ENCODE data around the gene TIMM50.

TIMM50 gene

DNA sequence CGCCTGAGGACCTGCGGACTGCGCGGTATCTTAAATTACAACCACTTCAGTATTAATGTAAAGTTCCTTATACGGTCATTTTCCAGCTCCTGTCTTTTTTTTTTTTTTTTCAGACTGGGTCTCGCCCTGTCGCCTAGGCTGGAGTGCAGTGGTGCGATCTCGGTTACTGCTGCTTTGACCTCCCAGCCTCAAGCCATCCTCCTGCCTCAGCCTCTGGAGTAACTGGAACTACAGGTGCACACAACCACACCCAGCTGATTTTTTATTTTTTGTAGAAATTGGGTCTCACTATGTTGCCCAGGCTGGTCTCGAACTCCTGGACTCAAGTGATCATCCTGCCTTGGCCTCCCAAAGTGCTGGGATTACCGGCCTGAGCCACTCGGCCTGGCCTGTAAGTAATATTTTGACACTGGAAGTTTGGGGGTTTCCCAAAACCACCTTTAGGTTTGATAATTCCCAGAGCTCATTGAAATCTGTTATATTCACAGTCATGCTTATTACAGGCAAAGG lies 52.4 kb downstream of the TIMM50 start:
- DNase-seq (ENCODE audit: low read depth), result no peak

DNA sequence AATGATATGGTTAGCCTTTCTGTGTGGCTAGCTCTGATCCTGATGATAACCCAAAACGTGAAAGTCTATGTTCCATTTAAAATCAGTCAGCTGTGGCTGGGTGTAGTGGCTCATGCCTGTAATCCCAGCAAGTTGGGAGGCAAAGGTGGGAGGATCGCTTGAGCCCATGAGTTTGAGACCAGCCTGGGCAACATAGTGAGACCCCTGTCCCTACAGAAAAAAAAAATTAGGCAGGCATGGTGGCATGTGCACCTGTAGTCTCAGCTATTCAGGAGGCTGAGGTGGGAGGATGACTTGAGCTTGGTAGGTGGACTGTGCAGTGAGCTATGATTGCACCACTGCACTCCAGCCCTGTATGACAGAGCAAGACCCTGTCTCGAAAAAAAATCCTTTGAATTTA lies 53.2 kb downstream of the TIMM50 start:
- no peak for DNase-seq (ENCODE audit: low read depth)

DNA sequence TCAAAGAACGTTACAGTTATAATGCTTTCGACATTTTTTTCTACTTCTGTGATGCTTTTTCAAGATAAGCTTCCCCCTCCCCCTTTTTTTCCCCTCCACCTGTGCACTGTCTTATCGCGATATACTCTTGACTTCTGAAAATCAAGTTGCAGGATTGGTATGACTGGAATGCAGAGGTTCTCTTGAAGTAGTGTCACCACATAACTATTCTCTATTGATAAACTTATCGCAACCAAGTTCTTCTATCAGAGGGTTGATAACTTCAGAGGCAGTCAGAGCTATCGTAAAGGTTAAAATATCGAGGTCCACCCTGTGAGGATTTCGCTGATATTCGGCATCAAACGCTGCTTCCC lies 58.5 kb downstream of the TIMM50 start:
- DNase-seq (ENCODE audit: low read depth), result no peak

DNA sequence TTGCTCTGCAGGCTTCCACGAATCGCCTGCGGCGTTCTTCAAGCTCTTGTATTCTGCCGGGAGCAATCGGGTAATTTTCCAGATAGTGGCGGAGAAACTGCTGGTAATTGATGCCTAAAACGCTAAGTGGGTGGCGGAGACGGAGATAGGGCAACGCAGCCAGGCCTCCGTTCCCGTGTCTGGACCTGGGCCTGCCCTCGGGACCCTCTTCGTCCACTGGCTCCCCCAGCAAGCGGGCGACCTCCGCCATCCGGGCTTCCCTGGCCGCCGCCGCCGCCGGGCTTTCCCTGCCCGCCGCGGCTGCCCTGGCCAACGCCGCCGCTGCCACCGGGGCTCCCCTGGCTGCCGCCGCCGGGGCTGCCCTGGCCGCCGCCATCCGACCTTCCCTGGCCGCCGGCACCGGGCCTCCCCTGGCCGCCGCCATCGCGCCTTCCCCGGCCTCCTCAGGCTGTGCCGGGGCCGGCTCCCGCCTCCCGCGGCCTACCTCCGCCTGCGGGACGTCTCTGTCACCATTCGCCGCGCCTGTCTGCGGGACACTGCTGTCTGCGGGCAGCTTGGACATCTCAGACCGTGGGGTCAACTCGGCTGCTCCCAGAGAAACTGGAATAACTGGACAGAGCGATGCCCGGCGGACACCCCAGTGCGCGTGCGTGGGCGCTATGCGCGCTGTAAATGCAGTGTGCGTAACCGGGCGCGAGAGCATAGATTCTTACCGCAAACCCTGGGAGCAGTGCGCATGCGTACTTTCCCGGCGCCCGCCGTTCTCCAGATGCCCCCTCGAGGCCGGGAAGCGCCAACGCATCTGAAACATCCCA lies 59.1 kb downstream of the TIMM50 start, which contains the start of gene EID2:
Gene EID2, minus strand, starts transcription at position 644 of the 815 bp plus-strand sequence. Its CDS starts 82 bp downstream, at position 562.
- peak; percentile 44 for DNase-seq (ENCODE audit: low read depth)

DNA sequence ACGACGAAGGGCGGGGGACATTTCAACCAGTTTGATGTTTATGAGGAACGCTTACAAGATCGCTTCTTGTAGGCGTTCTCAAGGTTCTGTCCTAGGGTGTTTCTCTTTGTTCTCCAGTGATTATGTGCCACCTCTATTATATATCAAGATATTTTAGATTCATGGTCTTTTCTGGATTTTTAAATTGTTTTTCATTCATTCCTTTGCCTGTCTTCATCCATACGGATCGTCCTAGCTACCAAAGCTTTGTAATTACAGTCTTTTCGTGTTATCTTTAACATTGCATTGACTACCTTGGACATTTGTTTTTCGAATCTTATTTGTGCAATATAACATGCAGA lies 59.7 kb downstream of the TIMM50 start:
- no peak for DNase-seq (ENCODE audit: low read depth)
